HepG2 (cell line): Measurements from ENCODE around the gene STEAP2. TPM values are rescaled to one million over a fixed set of nuclear protein-coding genes. Genes with fewer than 3 reads are reported as not detected.
A peak's percentile ranks its signal among the peaks of the same experiment; 100 is the strongest.

Experiments
- ARID3A ChIP-seq: IDR thresholded peaks from 2 replicates; pipeline ENCODE4 v1.6.1; 2012; ENCODE audit warnings: low read depth, low read length, improper control_type of control experiment
- HHEX ChIP-seq: IDR thresholded peaks from 2 replicates; pipeline ENCODE4 v1.6.1; 2016; ENCODE audit warnings: control low read depth
- MTF2 ChIP-seq: sonication (generic); formaldehyde crosslinking; IDR thresholded peaks from 2 replicates; pipeline ENCODE4 v1.5.0; 2020; ENCODE audit warnings: missing genetic modification reagents, borderline replicate concordance
- NFATC3 ChIP-seq: sonication (generic); formaldehyde crosslinking; IDR thresholded peaks from 2 replicates; pipeline ENCODE4 v1.5.1; 2020; ENCODE audit warnings: mild to moderate bottlenecking, missing genetic modification reagents
- TP53 ChIP-seq: sonication (generic); formaldehyde crosslinking; conservative IDR thresholded peaks from 2 replicates; pipeline ENCODE4 v1.4.0; 2020; ENCODE audit warnings: missing genetic modification reagents
- ZBTB8A ChIP-seq: sonication (generic); formaldehyde crosslinking; IDR thresholded peaks from 2 replicates; pipeline ENCODE4 v1.4.0; 2020; ENCODE audit warnings: mild to moderate bottlenecking, low read depth, missing genetic modification reagents, borderline replicate concordance
- ZC3H13 ChIP-seq: sonication (generic); formaldehyde crosslinking; IDR thresholded peaks from 2 replicates; pipeline ENCODE4 v1.8.1; 2023; ENCODE audit warnings: mild to moderate bottlenecking, missing genetic modification reagents, moderate library complexity
- ZNF17 ChIP-seq: sonication (generic); formaldehyde crosslinking; IDR thresholded peaks from 2 replicates; pipeline ENCODE4 v1.5.0; 2020; ENCODE audit warnings: mild to moderate bottlenecking, missing genetic modification reagents
- ZNF18 ChIP-seq: sonication (generic); formaldehyde crosslinking; IDR thresholded peaks from 2 replicates; pipeline ENCODE4 v1.8.0; 2022; ENCODE audit warnings: mild to moderate bottlenecking, missing genetic modification reagents; ENCODE audit not compliant: insufficient replicate concordance
- ZNF513 ChIP-seq: sonication (generic); formaldehyde crosslinking; conservative IDR thresholded peaks from 2 replicates; pipeline ENCODE4 v1.5.0; 2020; ENCODE audit warnings: missing genetic modification reagents
- ZNF562 ChIP-seq: sonication (generic); formaldehyde crosslinking; IDR thresholded peaks from 2 replicates; pipeline ENCODE4 v1.8.0; 2022; ENCODE audit warnings: missing genetic modification reagents, borderline replicate concordance
- ZNF563 ChIP-seq: sonication (generic); formaldehyde crosslinking; IDR thresholded peaks from 2 replicates; pipeline ENCODE4 v1.8.0; 2022; ENCODE audit warnings: mild to moderate bottlenecking, moderate library complexity, missing genetic modification reagents
- ZNF75D ChIP-seq: sonication (generic); formaldehyde crosslinking; IDR thresholded peaks from 2 replicates; pipeline ENCODE4 v1.8.1; 2023; ENCODE audit warnings: missing genetic modification reagents, mild to moderate bottlenecking, borderline replicate concordance
- polyA plus RNA-seq, 8 experiments: library from polyadenylated mRNA; depleted of rRNA in 3 of 8; stranded (reverse) in 7 of 8; unstranded in 1 of 8; fragments of >200 nt; fragmentation: Illumina TruSeq in 4 of 8; extraction: Trizol in 4 of 8; gene quantifications; 2 replicates each; pipeline versions ENCODE4 v1.2.1 to v1.2.3, GENCODE V29; 2011 to 2016; ENCODE audit warnings: low read depth in 4 of 8, missing spikeins in 1 of 8, mixed read lengths in 1 of 8; ENCODE audit not compliant: insufficient read depth in 1 of 8
- total RNA-seq, 5 experiments: library from RNA; depleted of rRNA; stranded (reverse); fragments of >200 nt; fragmentation: Illumina TruSeq; extraction: Trizol; gene quantifications; 2 replicates each; pipeline ENCODE4 v1.2.3, GENCODE V29; 2016; ENCODE audit warnings: low read depth in 1 of 5
- TF ChIP-seq, protein P1 (sequence below): sonication (generic); formaldehyde crosslinking; IDR thresholded peaks from 2 replicates; pipeline ENCODE4 v1.4.0; 2020; ENCODE audit warnings: missing genetic modification reagents
- TF ChIP-seq, protein P2 (sequence below): sonication (generic); formaldehyde crosslinking; IDR thresholded peaks from 2 replicates; pipeline ENCODE4 v1.4.0; 2020; ENCODE audit warnings: missing genetic modification reagents, borderline replicate concordance
- TF ChIP-seq, protein P3 (sequence below): sonication (generic); formaldehyde crosslinking; IDR thresholded peaks from 2 replicates; pipeline ENCODE4 v1.4.0; 2020; ENCODE audit warnings: missing genetic modification reagents

The STEAP2 gene
- total and polyA plus RNA-seq, 2 of the 13 experiments (the other 11 are each of a cell fraction or from before 2014, with no cell fraction given) = 4.3 to 4.4 TPM

DNA sequence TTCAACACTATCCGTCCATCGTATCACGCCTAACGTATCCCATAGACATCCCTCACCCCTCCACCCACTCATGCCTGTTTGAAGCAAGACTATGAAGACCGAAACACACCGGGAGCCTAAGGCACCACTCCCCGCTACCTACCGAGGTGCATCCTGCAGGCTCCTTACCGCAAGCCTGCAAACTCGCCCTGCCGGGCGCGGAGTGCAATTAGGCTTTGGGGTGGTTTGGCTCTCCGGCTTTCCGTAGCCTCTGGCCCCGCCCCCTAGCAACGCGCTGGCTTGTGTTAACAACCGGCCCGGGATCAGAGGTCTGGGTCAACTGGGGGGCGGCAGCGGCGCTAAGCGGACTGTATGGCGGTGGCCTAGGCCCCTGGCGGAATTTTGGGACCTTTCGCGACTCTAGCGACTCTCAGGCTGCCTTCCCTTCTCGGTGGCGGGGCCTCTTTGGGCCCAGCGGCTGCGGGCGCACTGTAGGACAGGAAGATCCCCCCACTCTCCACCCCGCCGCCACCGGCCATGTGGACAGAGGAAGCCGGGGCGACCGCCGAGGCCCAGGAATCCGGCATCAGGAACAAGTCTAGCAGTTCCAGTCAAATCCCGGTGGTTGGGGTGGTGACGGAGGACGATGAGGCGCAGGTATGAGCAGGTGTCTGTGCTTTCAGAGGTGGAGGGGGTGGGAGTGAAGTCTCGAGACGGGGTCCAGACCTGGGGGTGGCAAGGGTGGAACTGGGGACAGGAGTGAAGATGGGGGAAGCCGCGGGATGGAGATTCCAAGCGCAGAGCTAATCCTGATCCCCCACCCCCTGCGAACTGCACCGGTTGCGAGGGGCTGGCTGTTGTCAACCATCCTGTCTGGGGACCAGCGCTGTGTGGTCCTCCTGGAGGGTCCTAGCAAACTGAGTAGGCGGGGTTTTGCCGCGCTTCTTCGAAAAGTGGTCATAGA is 33.6 kb downstream of the STEAP2 start, which contains the start of gene CFAP69 (continued):
- no peak for TF ChIP-seq ZNF18 (CRISPR knock-in tag)
- no peak for TF ChIP-seq ZNF17 (CRISPR knock-in tag)
- TF ChIP-seq, protein P1, sequence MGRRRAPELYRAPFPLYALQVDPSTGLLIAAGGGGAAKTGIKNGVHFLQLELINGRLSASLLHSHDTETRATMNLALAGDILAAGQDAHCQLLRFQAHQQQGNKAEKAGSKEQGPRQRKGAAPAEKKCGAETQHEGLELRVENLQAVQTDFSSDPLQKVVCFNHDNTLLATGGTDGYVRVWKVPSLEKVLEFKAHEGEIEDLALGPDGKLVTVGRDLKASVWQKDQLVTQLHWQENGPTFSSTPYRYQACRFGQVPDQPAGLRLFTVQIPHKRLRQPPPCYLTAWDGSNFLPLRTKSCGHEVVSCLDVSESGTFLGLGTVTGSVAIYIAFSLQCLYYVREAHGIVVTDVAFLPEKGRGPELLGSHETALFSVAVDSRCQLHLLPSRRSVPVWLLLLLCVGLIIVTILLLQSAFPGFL (CRISPR knock-in tag) = no peak
- TF ChIP-seq, protein P2, sequence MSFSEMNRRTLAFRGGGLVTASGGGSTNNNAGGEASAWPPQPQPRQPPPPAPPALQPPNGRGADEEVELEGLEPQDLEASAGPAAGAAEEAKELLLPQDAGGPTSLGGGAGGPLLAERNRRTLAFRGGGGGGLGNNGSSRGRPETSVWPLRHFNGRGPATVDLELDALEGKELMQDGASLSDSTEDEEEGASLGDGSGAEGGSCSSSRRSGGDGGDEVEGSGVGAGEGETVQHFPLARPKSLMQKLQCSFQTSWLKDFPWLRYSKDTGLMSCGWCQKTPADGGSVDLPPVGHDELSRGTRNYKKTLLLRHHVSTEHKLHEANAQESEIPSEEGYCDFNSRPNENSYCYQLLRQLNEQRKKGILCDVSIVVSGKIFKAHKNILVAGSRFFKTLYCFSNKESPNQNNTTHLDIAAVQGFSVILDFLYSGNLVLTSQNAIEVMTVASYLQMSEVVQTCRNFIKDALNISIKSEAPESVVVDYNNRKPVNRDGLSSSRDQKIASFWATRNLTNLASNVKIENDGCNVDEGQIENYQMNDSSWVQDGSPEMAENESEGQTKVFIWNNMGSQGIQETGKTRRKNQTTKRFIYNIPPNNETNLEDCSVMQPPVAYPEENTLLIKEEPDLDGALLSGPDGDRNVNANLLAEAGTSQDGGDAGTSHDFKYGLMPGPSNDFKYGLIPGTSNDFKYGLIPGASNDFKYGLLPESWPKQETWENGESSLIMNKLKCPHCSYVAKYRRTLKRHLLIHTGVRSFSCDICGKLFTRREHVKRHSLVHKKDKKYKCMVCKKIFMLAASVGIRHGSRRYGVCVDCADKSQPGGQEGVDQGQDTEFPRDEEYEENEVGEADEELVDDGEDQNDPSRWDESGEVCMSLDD (CRISPR knock-in tag) = no peak
- TF ChIP-seq ZC3H13 (CRISPR knock-in tag) = no peak
- no peak for TF ChIP-seq MTF2
- TF ChIP-seq TP53 (CRISPR knock-in tag) = no peak
- 0 out of 2 replicates have a peak, but pooled peaks have one; percentile 33 for TF ChIP-seq ARID3A
- TF ChIP-seq ZNF562 = no peak
- TF ChIP-seq, protein P3, sequence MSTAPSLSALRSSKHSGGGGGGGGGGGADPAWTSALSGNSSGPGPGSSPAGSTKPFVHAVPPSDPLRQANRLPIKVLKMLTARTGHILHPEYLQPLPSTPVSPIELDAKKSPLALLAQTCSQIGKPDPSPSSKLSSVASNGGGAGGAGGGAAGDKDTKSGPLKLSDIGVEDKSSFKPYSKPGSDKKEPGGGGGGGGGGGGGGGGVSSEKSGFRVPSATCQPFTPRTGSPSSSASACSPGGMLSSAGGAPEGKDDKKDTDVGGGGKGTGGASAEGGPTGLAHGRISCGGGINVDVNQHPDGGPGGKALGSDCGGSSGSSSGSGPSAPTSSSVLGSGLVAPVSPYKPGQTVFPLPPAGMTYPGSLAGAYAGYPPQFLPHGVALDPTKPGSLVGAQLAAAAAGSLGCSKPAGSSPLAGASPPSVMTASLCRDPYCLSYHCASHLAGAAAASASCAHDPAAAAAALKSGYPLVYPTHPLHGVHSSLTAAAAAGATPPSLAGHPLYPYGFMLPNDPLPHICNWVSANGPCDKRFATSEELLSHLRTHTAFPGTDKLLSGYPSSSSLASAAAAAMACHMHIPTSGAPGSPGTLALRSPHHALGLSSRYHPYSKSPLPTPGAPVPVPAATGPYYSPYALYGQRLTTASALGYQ (CRISPR knock-in tag) = no peak
- TF ChIP-seq ZNF513 (CRISPR knock-in tag) = no peak
- peak; percentile 87; the same call in 1 of the 2 replicates for TF ChIP-seq NFATC3
- TF ChIP-seq HHEX (CRISPR knock-in tag) = no peak
- TF ChIP-seq ZBTB8A (CRISPR knock-in tag) = no peak
- TF ChIP-seq ZNF75D = no peak
- TF ChIP-seq ZNF563 = no peak
